ENCODE data around the gene CASS4. TPM values are rescaled to one million over a fixed set of nuclear protein-coding genes. Genes with fewer than 3 reads are reported as not detected.

Gene CASS4
- total RNA-seq, 1 experiment from 2014 or later = 0.17 TPM

DNA sequence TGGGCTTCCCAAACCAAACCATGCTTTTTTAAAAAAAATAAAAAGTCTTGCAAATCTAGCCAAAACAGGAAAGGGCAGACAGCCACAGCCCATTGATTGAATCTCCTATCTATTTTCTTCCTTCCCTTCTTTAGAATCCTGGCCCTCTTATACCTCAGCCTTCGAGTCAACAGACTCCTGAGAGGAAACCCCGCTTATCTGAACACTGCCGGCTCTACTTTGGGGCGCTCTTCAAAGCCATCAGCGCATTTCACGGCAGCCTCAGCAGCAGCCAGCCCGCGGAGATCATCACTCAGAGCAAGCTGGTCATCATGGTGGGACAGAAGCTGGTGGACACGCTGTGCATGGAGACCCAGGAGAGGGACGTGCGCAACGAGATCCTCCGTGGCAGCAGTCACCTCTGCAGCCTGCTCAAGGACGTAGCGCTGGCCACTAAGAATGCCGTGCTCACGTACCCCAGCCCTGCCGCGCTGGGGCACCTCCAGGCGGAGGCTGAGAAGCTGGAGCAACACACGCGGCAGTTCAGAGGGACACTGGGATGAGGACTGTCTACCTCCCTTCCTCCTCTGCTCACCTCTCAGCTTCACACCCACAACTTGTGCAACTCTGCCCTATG is 46.3 kb downstream of the CASS4 start:
- Histone ChIP-seq H2AFZ (ENCODE audit: low read depth, low read length, poor library complexity, severe bottlenecking) (no peak overlapping the region), H3K4me2 (ENCODE audit: low read length) (no peak overlapping the region), H3K36me3 (ENCODE audit: control insufficient read depth in 1 of 2, insufficient read depth in 2 of 2, low read length in 2 of 2) (no peaks in the 10 kb centered on the region), H3K9ac (ENCODE audit: low read length) (no peak overlapping the region), H3K4me3 (replicated peaks in 1 of 2; ENCODE audit: low read depth in 1 of 2, low read length in 2 of 2) (no peak overlapping the region), H3K4me1 (ENCODE audit: control insufficient read depth in 1 of 2, insufficient read depth in 2 of 2, low read length in 2 of 2) (no peaks in the 10 kb centered on the region), H3K9me2 (ENCODE audit: insufficient read depth) (no peaks in the 10 kb centered on the region), H4K20me1 (ENCODE audit: insufficient read depth) (no peaks in the 10 kb centered on the region), H3K27me3 (ENCODE audit: insufficient read depth, low read length) (no peaks in the 10 kb centered on the region), H3K27ac (ENCODE audit: low read depth, low read length) (no peak overlapping the region), H3K79me2 (ENCODE audit: insufficient read depth, low read length) (no peaks in the 10 kb centered on the region), H3K9me3 (ENCODE audit: control insufficient read depth in 1 of 2, insufficient read depth in 1 of 2, low read depth in 1 of 2, low read length in 2 of 2) (no peaks in the 10 kb centered on the region)
- ChIA-PET CTCF (no interaction called here), POLR2A (no interaction called here), RAD21 (ENCODE audit: low non-redundant PET in 1 of 2, low total read pairs in 2 of 2, uncharacterized antibody in 2 of 2, unreplicated experiment in 2 of 2) (no interaction called here)
- ATAC-seq (no peak), DNase-seq (ENCODE audit: low read depth, low spot score) (no peak)
- intact Hi-C loops (cut with micrococcal nuclease) = no loop called here
- TF ChIP-seq SRF (IDR thresholded peaks at IDR 0.05; ENCODE audit: low read depth) (no peak), TCF7L2 (IDR thresholded peaks at IDR 0.05; ENCODE audit: borderline replicate concordance, extremely low read depth, insufficient read depth, insufficient read length) (no peak), SP1 (IDR thresholded peaks at IDR 0.05; ENCODE audit: low read depth) (no peak)
- TF ChIP-seq, protein P1, sequence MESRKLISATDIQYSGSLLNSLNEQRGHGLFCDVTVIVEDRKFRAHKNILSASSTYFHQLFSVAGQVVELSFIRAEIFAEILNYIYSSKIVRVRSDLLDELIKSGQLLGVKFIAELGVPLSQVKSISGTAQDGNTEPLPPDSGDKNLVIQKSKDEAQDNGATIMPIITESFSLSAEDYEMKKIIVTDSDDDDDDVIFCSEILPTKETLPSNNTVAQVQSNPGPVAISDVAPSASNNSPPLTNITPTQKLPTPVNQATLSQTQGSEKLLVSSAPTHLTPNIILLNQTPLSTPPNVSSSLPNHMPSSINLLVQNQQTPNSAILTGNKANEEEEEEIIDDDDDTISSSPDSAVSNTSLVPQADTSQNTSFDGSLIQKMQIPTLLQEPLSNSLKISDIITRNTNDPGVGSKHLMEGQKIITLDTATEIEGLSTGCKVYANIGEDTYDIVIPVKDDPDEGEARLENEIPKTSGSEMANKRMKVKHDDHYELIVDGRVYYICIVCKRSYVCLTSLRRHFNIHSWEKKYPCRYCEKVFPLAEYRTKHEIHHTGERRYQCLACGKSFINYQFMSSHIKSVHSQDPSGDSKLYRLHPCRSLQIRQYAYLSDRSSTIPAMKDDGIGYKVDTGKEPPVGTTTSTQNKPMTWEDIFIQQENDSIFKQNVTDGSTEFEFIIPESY (IDR thresholded peaks at IDR 0.05; ENCODE audit: extremely low read depth, insufficient replicate concordance, low read length) = no peak
- BruUV-seq (replicated peaks) = no TSS peak

DNA sequence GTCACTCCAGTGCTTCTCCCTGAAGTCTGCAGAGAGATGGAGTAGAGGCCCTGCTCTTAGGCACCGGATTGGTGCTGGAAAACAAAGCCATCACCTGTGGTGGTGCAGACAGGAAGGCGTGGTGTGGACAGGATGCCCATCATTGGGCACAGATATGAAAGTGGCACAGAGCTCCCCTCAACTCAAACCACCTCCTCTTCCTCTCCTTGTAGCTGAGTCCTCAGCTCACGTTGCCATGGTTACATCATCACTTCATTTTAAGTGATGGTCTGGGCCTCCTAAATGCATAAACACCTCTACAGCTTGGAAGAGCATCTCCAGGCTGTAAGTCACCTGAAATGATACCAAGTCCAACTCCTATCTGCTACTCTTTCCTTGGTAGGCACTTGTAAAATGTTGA is 48.4 kb downstream of the CASS4 start:
- ChIA-PET RAD21 (ENCODE audit: low non-redundant PET in 1 of 2, low total read pairs in 2 of 2, uncharacterized antibody in 2 of 2, unreplicated experiment in 2 of 2) (no interaction called here), POLR2A (no interaction called here), CTCF (no interaction called here)
- no peaks in the 10 kb centered on the region for H3K4me1 ChIP-seq (ENCODE audit: control insufficient read depth in 1 of 2, insufficient read depth in 2 of 2, low read length in 2 of 2)
- no peaks in the 10 kb centered on the region for H3K27me3 ChIP-seq (ENCODE audit: insufficient read depth, low read length)
- H3K79me2 ChIP-seq (ENCODE audit: insufficient read depth, low read length) = no peaks in the 10 kb centered on the region
- no peaks in the 10 kb centered on the region for H4K20me1 ChIP-seq (ENCODE audit: insufficient read depth)
- no peaks in the 10 kb centered on the region for H3K36me3 ChIP-seq (ENCODE audit: control insufficient read depth in 1 of 2, insufficient read depth in 2 of 2, low read length in 2 of 2)
- H2AFZ ChIP-seq (ENCODE audit: low read depth, low read length, poor library complexity, severe bottlenecking) = no peak overlapping the region
- no peak overlapping the region for H3K4me2 ChIP-seq (ENCODE audit: low read length)
- H3K9me3 ChIP-seq (ENCODE audit: control insufficient read depth in 1 of 2, insufficient read depth in 1 of 2, low read depth in 1 of 2, low read length in 2 of 2) = no peaks in the 10 kb centered on the region
- H3K4me3 ChIP-seq (replicated peaks in 1 of 2; ENCODE audit: low read depth in 1 of 2, low read length in 2 of 2) = no peak overlapping the region
- no TSS peak for BruUV-seq (replicated peaks)
- H3K27ac ChIP-seq (ENCODE audit: low read depth, low read length) = no peak overlapping the region
- DNase-seq (ENCODE audit: low read depth, low spot score) (no peak), ATAC-seq (no peak)
- no peaks in the 10 kb centered on the region for H3K9me2 ChIP-seq (ENCODE audit: insufficient read depth)
- H3K9ac ChIP-seq (ENCODE audit: low read length) = no peak overlapping the region
- intact Hi-C loops (cut with micrococcal nuclease) = no loop called here
- TF ChIP-seq SRF (IDR thresholded peaks at IDR 0.05; ENCODE audit: low read depth) = no peak
- TF ChIP-seq SIN3A (IDR thresholded peaks at IDR 0.05; ENCODE audit: low read depth) = no peak
- TF ChIP-seq YY1 (IDR thresholded peaks at IDR 0.05; ENCODE audit: extremely low read depth, insufficient replicate concordance, low read depth, low read length) = no peak
- TF ChIP-seq ZNF274 (IDR thresholded peaks at IDR 0.05; ENCODE audit: low read depth, low read length) = no peak
- TF ChIP-seq, protein P2, sequence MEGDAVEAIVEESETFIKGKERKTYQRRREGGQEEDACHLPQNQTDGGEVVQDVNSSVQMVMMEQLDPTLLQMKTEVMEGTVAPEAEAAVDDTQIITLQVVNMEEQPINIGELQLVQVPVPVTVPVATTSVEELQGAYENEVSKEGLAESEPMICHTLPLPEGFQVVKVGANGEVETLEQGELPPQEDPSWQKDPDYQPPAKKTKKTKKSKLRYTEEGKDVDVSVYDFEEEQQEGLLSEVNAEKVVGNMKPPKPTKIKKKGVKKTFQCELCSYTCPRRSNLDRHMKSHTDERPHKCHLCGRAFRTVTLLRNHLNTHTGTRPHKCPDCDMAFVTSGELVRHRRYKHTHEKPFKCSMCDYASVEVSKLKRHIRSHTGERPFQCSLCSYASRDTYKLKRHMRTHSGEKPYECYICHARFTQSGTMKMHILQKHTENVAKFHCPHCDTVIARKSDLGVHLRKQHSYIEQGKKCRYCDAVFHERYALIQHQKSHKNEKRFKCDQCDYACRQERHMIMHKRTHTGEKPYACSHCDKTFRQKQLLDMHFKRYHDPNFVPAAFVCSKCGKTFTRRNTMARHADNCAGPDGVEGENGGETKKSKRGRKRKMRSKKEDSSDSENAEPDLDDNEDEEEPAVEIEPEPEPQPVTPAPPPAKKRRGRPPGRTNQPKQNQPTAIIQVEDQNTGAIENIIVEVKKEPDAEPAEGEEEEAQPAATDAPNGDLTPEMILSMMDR (IDR thresholded peaks at IDR 0.05 in 2 of 3, conservative IDR thresholded peaks at IDR 0.05 in 1 of 3; ENCODE audit: borderline replicate concordance in 1 of 3, insufficient read depth in 1 of 3, low read depth in 2 of 3, low read length in 2 of 3) = no peak
- no peak for TF ChIP-seq JUND (IDR thresholded peaks at IDR 0.05)
- TF ChIP-seq, protein P3, sequence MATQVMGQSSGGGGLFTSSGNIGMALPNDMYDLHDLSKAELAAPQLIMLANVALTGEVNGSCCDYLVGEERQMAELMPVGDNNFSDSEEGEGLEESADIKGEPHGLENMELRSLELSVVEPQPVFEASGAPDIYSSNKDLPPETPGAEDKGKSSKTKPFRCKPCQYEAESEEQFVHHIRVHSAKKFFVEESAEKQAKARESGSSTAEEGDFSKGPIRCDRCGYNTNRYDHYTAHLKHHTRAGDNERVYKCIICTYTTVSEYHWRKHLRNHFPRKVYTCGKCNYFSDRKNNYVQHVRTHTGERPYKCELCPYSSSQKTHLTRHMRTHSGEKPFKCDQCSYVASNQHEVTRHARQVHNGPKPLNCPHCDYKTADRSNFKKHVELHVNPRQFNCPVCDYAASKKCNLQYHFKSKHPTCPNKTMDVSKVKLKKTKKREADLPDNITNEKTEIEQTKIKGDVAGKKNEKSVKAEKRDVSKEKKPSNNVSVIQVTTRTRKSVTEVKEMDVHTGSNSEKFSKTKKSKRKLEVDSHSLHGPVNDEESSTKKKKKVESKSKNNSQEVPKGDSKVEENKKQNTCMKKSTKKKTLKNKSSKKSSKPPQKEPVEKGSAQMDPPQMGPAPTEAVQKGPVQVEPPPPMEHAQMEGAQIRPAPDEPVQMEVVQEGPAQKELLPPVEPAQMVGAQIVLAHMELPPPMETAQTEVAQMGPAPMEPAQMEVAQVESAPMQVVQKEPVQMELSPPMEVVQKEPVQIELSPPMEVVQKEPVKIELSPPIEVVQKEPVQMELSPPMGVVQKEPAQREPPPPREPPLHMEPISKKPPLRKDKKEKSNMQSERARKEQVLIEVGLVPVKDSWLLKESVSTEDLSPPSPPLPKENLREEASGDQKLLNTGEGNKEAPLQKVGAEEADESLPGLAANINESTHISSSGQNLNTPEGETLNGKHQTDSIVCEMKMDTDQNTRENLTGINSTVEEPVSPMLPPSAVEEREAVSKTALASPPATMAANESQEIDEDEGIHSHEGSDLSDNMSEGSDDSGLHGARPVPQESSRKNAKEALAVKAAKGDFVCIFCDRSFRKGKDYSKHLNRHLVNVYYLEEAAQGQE (IDR thresholded peaks at IDR 0.05; ENCODE audit: low read depth) = no peak
- TF ChIP-seq POLR2AphosphoS5 (IDR thresholded peaks at IDR 0.05; ENCODE audit: low read depth, low read length) = no peak
- TF ChIP-seq FOSL1 (IDR thresholded peaks at IDR 0.05; ENCODE audit: low read depth) = no peak
- TF ChIP-seq EGR1 (IDR thresholded peaks at IDR 0.05; ENCODE audit: low read depth) = no peak

All from HCT116 (cell line).